SHP77 (cell line): Measurements from ENCODE around the gene AFM.
"Not testable (repeated sequence)": the region's sequence is repeated elsewhere in the genome, so short reads cannot be mapped to it uniquely, and the experiment has no call there.

Experiments
- DNase-seq, 2 experiments: peaks; one replicate each; lab custom pipeline; 2025; lab: John Stamatoyannopoulos, UW

The AFM gene

GRCh38 chr4:73507541-73507940, 26.0 kb downstream of the AFM start:
- no peak for DNase-seq

GRCh38 chr4:73508651-73509050, 27.1 kb downstream of the AFM start:
- no peak for DNase-seq

GRCh38 chr4:73518340-73518739, 36.8 kb downstream of the AFM start:
- DNase-seq = no peak

GRCh38 chr4:73520821-73521220, 39.3 kb downstream of the AFM start:
- DNase-seq = no peak

GRCh38 chr4:73523126-73523525, 41.6 kb downstream of the AFM start:
- no peak for DNase-seq

GRCh38 chr4:73525611-73526010, 44.1 kb downstream of the AFM start:
- DNase-seq = no peak

- DNase-seq = no peak
Measured at GRCh38 chr4:73527196-73527595, 45.7 kb downstream of the AFM start.

- DNase-seq = no peak
Measured at GRCh38 chr4:73528171-73528570, 46.6 kb downstream of the AFM start.

GRCh38 chr4:73533515-73534422, 52.2 kb downstream of the AFM start:
- no peak for DNase-seq

GRCh38 chr4:73538162-73538561, 56.6 kb downstream of the AFM start:
- no peak for DNase-seq

- DNase-seq = no peak
Measured at GRCh38 chr4:73539386-73539785, 57.8 kb downstream of the AFM start.

GRCh38 chr4:73540826-73541225, 59.3 kb downstream of the AFM start:
- DNase-seq = no peak

GRCh38 chr4:73541251-73541650, 59.7 kb downstream of the AFM start:
- DNase-seq = no peak

GRCh38 chr4:73544620-73545019, 63.1 kb downstream of the AFM start:
- DNase-seq = no peak

GRCh38 chr4:73550865-73551264, 69.3 kb downstream of the AFM start:
- DNase-seq = not testable (repeated sequence)
